ENCODE results near the gene RASGRF1.

Gene RASGRF1

DNA sequence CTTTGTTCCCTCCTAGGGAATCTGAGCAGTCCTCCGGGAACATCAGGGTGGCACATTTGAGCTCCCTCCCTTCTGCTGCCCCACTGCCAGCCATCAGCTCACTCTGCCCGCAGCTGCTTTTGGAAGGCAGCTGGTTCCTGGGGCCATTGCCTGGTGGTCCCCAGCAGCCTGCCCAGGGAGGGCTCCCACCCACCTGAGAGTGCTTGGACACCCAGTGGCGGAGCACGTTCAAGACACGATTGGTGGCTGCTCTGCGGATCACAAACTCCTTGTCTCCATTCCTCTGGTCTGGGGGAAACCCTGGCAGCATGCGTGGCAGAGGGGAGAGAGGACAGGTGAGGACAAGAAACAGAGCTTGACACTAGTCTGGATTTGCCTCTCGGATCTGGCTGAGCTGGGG, 92.1 kb downstream of the RASGRF1 start:
- ATAC-seq = no peak
- TF ChIP-seq CSDC2 (CRISPR knock-in tag; IDR thresholded peaks at IDR 0.05) = no peak
- no peak for TF ChIP-seq ARNTL (CRISPR knock-in tag; IDR thresholded peaks at IDR 0.05; ENCODE audit: borderline replicate concordance, low read depth)
- no peak for TF ChIP-seq TCF4 (CRISPR knock-in tag; IDR thresholded peaks at IDR 0.05; ENCODE audit: borderline replicate concordance)
- no peak for TF ChIP-seq TOX (CRISPR knock-in tag; IDR thresholded peaks at IDR 0.05; ENCODE audit: borderline replicate concordance)
- no peak for TF ChIP-seq OSR1 (CRISPR knock-in tag; IDR thresholded peaks at IDR 0.05)
- no peak for TF ChIP-seq ZNF565 (CRISPR knock-in tag; conservative IDR thresholded peaks at IDR 0.05; ENCODE audit: low read depth)
- no peak for TF ChIP-seq SNAI2 (CRISPR knock-in tag; IDR thresholded peaks at IDR 0.05)
- no peak for TF ChIP-seq BACH2 (CRISPR knock-in tag; IDR thresholded peaks at IDR 0.05; ENCODE audit: borderline replicate concordance)
- no peak for TF ChIP-seq ZFP3 (CRISPR knock-in tag; IDR thresholded peaks at IDR 0.05)
- TF ChIP-seq ZFP30 (CRISPR knock-in tag; IDR thresholded peaks at IDR 0.05) = no peak
- TF ChIP-seq, protein P1, sequence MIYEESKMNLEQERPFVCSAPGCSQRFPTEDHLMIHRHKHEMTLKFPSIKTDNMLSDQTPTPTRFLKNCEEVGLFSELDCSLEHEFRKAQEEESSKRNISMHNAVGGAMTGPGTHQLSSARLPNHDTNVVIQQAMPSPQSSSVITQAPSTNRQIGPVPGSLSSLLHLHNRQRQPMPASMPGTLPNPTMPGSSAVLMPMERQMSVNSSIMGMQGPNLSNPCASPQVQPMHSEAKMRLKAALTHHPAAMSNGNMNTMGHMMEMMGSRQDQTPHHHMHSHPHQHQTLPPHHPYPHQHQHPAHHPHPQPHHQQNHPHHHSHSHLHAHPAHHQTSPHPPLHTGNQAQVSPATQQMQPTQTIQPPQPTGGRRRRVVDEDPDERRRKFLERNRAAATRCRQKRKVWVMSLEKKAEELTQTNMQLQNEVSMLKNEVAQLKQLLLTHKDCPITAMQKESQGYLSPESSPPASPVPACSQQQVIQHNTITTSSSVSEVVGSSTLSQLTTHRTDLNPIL (CRISPR knock-in tag; IDR thresholded peaks at IDR 0.05; ENCODE audit: low read depth) = no peak
- no peak for TF ChIP-seq RARB (CRISPR knock-in tag; IDR thresholded peaks at IDR 0.05)
- no peak for TF ChIP-seq ZNF8 (CRISPR knock-in tag; IDR thresholded peaks at IDR 0.05)
- TF ChIP-seq, protein P2, sequence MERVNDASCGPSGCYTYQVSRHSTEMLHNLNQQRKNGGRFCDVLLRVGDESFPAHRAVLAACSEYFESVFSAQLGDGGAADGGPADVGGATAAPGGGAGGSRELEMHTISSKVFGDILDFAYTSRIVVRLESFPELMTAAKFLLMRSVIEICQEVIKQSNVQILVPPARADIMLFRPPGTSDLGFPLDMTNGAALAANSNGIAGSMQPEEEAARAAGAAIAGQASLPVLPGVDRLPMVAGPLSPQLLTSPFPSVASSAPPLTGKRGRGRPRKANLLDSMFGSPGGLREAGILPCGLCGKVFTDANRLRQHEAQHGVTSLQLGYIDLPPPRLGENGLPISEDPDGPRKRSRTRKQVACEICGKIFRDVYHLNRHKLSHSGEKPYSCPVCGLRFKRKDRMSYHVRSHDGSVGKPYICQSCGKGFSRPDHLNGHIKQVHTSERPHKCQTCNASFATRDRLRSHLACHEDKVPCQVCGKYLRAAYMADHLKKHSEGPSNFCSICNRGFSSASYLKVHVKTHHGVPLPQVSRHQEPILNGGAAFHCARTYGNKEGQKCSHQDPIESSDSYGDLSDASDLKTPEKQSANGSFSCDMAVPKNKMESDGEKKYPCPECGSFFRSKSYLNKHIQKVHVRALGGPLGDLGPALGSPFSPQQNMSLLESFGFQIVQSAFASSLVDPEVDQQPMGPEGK (CRISPR knock-in tag; IDR thresholded peaks at IDR 0.05; ENCODE audit: borderline replicate concordance) = no peak
- TF ChIP-seq, protein P3, sequence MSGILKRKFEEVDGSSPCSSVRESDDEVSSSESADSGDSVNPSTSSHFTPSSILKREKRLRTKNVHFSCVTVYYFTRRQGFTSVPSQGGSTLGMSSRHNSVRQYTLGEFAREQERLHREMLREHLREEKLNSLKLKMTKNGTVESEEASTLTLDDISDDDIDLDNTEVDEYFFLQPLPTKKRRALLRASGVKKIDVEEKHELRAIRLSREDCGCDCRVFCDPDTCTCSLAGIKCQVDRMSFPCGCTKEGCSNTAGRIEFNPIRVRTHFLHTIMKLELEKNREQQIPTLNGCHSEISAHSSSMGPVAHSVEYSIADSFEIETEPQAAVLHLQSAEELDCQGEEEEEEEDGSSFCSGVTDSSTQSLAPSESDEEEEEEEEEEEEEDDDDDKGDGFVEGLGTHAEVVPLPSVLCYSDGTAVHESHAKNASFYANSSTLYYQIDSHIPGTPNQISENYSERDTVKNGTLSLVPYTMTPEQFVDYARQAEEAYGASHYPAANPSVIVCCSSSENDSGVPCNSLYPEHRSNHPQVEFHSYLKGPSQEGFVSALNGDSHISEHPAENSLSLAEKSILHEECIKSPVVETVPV (CRISPR knock-in tag; IDR thresholded peaks at IDR 0.05) = no peak
- TF ChIP-seq, protein P4, sequence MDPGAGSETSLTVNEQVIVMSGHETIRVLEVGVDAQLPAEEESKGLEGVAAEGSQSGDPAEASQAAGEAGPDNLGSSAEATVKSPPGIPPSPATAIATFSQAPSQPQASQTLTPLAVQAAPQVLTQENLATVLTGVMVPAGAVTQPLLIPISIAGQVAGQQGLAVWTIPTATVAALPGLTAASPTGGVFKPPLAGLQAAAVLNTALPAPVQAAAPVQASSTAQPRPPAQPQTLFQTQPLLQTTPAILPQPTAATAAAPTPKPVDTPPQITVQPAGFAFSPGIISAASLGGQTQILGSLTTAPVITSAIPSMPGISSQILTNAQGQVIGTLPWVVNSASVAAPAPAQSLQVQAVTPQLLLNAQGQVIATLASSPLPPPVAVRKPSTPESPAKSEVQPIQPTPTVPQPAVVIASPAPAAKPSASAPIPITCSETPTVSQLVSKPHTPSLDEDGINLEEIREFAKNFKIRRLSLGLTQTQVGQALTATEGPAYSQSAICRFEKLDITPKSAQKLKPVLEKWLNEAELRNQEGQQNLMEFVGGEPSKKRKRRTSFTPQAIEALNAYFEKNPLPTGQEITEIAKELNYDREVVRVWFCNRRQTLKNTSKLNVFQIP (CRISPR knock-in tag; IDR thresholded peaks at IDR 0.05; ENCODE audit: borderline replicate concordance, low read depth) = no peak
- no peak for TF ChIP-seq PPARA (CRISPR knock-in tag; IDR thresholded peaks at IDR 0.05; ENCODE audit: borderline replicate concordance)
- no peak for TF ChIP-seq ZNF70 (CRISPR knock-in tag; IDR thresholded peaks at IDR 0.05)
- no peak for TF ChIP-seq ZC3H10 (CRISPR knock-in tag; IDR thresholded peaks at IDR 0.05)

DNA sequence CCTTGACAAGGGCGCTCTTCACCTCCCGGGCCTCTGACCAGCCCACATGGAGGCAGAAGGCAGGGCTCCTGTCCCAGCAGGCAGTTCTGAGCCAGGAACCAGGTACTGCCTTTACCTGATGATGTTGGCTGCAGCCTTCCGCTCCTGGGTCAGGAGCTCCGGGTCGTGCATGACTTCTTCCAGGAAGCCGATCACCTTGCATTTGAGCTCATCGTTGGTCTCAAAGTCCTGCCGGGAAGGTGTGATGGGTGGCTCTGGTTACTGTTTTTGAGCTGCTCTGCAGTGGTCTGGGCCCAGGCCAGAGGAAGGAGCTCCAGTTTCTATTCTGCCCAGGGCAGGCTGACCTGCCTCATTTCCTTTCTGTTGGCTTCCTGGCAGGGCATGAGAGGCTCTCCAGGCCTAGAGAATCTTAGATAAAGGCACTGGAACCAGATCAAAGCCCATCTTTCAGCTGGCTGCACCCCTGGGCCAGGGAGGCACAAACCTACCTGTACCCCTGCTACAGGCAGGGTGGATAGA, 92.5 kb downstream of the RASGRF1 start:
- TF ChIP-seq RARB (CRISPR knock-in tag; IDR thresholded peaks at IDR 0.05) (no peak), TCF4 (CRISPR knock-in tag; IDR thresholded peaks at IDR 0.05; ENCODE audit: borderline replicate concordance) (no peak), ARNTL (CRISPR knock-in tag; IDR thresholded peaks at IDR 0.05; ENCODE audit: borderline replicate concordance, low read depth) (no peak)
- TF ChIP-seq, protein P5, sequence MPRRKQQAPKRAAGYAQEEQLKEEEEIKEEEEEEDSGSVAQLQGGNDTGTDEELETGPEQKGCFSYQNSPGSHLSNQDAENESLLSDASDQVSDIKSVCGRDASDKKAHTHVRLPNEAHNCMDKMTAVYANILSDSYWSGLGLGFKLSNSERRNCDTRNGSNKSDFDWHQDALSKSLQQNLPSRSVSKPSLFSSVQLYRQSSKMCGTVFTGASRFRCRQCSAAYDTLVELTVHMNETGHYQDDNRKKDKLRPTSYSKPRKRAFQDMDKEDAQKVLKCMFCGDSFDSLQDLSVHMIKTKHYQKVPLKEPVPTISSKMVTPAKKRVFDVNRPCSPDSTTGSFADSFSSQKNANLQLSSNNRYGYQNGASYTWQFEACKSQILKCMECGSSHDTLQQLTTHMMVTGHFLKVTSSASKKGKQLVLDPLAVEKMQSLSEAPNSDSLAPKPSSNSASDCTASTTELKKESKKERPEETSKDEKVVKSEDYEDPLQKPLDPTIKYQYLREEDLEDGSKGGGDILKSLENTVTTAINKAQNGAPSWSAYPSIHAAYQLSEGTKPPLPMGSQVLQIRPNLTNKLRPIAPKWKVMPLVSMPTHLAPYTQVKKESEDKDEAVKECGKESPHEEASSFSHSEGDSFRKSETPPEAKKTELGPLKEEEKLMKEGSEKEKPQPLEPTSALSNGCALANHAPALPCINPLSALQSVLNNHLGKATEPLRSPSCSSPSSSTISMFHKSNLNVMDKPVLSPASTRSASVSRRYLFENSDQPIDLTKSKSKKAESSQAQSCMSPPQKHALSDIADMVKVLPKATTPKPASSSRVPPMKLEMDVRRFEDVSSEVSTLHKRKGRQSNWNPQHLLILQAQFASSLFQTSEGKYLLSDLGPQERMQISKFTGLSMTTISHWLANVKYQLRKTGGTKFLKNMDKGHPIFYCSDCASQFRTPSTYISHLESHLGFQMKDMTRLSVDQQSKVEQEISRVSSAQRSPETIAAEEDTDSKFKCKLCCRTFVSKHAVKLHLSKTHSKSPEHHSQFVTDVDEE (CRISPR knock-in tag; IDR thresholded peaks at IDR 0.05) = no peak
- TF ChIP-seq, protein P3 (CRISPR knock-in tag; IDR thresholded peaks at IDR 0.05) = no peak
- ATAC-seq = no peak

Data from SK-N-SH treated with all-trans-retinoic acid at 6 μM for 48 hours (cell line).